Jurkat, Clone E6-1 (cell line): ENCODE measurements around the gene EWSR1.
A peak's percentile ranks its signal among the peaks of the same experiment; 100 is the strongest.

Experiments used
- DNase-seq: peaks from one replicate; pipeline ENCODE4 v3.0.0-alpha.2; 2011; ENCODE audit warnings: low read depth, low spot score
- H3K4me3 ChIP-seq: 2 replicates; pipeline ENCODE4 v1.5.1; 2011; ENCODE audit warnings: mild to moderate bottlenecking, low read length, control low read depth, moderate library complexity

EWSR1 gene

DNA sequence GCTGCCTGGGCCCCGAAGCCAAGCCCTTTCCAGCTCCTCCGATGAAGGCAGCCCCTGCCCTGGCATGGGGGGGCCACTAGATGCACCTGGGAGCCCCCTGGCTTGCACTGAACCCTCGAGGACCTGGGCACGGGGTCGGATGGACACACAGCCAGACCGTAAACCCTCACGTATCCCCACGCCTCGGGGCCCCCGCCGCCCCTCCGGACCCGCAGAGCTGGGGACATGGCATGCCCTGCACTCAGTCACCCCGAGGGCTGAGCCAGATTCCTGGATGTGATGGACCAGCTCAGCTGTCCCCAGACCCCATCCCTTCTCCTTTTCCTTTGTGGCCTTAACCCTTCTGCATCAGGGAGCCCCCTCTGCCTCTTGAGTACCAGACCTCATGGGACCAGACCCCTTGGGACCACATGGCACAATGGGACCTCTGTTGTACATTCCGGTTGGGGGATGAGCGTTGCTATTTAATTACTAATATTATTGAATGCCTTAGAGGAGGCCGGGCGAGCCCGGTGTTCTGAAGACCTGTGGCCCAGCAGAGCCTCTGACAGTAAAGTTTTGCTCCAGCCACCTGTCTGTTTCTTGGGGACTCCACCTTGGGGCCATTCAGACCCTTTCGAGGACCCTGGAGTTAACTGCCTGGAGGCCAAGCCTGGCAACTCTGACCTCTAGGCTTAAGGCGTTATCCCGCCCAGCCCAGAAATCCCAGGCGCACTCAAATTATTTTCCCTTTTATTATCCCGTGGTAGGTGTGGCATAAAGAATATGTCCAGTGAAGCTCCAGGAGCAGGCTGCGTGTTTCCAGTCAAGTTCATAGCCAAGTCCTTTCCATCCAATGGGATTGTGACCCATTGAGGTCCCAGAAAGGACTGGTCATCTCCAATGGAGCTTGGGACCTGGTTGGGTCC is 44.4 kb downstream of the EWSR1 start:
- DNase-seq = no peak
- no peak overlapping the region for H3K4me3 ChIP-seq

DNA sequence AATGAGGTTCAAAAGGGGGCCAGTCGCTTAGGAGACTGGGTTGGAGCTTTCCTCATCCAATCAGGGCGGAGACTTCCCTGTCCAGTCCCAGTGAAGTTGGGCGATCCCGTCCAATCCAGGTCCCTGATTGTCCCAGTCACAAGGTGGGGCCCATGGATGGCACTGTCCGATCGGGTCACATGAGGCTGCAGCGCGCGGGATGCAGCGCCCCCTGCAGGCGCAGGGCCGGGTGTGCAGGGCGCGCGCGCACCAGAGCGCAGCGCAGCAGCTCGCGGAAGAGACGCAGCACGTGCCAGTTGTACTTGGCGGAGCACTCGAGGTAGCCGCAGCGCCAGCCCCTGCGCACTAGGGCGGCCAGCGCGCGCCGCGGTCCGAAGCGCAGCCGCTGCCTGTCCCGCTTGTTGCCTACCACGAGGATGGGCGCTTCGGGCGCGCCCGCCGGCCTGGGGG is 45.1 kb downstream of the EWSR1 start:
- H3K4me3 ChIP-seq = no peak overlapping the region
- DNase-seq = no peak

DNA sequence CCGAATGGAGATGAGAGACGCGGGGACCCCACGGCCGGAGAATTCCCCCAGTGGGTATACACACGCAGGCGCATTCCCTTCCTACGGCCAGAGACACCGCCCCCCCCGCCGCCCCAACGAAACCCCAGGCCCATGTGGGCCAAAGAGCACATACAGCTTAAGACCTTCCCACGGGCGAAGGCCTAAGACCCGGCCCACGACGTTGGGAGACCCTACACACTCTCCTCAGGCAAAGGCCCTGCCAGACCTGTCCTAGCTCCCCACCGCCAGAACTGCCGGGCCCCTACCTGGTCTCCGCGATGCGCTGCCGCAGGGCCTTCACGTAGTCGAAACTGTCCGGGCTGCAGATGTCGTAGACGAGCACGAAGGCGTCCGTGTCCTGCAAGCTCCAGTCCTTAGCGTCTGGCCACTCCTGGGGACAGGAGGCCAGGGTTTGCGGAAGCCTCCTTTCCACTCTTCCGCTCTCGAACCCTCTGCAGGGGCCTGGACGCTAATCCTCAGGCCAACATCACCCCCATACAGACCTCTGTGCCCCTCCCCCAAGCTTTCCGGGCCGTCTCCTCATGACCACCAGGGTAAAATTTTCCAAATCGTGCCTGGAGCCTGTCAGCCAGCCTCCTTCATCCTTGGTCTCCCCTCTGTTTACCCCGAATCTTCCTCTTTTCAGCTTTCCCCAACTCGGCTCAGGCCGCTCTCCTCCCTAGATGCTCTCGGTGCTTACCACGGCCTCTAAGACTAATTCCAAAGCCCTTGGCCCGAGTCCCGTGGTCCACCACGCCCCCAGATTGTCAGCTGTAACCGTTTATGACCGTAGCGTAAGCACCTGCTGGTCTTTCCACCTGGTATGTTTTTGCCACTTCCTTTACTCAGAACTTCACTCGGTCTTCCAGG is 45.8 kb downstream of the EWSR1 start:
- peak; percentile 32 for DNase-seq
- H3K4me3 ChIP-seq = no peak overlapping the region

DNA sequence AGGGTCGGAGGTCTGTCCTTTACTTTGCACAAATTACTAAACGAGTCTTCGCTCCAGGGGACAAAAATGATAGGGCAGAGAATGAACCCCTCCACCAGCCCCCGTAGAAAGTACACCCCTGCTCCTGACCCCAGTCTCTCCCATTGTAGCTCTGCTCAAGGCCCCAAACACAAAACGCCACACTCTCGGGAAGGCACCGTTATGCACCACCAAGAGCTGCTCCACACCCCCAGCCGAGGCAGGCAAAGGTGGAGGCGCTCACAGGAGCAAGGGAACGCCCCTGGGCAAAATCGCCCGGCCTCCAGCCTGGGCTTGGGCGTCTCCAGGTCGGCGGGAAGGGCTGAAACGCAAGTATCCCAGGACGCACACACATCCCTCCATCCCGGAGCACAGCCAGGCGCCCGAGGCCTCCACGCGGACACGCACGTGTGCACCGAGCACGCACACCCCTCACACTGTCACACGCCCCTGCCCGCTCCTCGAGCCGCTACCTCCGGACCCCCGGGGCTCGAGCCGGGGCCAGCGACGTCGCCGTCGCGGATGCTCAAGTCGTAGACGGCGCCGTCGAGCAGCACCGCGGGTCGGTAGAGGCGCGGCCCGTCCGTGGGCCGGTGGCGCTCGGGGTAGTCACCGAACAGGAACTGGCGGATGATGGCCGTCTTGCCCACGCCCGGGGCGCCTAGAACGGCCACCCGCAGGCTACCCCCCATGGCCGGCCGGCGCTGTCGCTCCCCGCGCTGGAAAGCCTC is 46.6 kb downstream of the EWSR1 start:
- no peak overlapping the region for H3K4me3 ChIP-seq

DNA sequence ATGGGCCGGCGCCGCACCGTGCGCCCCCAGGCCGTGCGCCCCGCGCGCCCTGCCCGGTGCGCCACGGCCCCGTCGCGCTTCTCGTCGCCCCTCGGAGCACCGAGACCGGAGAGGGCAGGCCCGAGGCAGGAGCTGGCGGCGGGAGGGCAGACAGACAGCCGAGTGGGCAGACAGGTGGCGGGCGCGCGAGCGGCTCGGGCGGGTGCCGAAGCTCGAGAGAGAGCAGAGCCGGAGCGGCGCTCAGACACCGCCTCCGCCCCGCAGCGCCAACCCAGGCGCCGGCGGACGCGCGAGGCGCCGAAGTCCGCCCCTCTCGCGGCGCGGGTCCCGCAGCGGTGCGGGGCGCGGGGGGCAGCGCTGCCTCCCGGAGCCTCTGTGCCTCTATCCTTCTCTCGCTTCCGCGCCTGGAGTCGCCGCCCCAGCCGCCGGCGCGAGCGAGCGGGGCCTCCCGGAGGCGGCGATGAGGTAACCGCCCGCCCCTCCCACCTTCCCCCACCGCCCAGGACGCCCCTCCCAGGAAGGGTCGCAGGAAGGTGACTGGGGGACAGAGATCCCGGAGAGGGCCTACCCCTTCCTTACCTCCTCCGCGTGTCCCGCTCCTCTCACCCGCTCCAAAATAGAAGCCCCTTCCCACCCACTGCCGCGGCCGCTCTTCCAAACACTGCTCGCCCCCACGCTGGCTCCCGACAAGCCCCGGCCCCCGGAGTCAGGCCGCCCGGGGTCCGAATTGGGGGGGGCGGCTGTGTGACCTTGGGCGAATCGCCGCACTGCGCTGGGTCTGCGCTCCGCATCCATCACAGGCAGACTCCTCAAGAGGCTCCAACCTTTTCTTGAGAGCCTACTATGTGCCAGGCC is 47.4 kb downstream of the EWSR1 start, which contains the start of gene RASL10A:
RASL10A (minus strand) TSS at position 412 of the 855 bp plus-strand sequence. CDS start 451 bp downstream, outside the sequence.
- no peak within 1 kb of the TSS; the same call in 1 of the 2 replicates for H3K4me3 ChIP-seq
- no peak for DNase-seq

More for the DNA sequence above, 46.6 kb downstream of the EWSR1 start:
- DNase-seq = no peak

DNA sequence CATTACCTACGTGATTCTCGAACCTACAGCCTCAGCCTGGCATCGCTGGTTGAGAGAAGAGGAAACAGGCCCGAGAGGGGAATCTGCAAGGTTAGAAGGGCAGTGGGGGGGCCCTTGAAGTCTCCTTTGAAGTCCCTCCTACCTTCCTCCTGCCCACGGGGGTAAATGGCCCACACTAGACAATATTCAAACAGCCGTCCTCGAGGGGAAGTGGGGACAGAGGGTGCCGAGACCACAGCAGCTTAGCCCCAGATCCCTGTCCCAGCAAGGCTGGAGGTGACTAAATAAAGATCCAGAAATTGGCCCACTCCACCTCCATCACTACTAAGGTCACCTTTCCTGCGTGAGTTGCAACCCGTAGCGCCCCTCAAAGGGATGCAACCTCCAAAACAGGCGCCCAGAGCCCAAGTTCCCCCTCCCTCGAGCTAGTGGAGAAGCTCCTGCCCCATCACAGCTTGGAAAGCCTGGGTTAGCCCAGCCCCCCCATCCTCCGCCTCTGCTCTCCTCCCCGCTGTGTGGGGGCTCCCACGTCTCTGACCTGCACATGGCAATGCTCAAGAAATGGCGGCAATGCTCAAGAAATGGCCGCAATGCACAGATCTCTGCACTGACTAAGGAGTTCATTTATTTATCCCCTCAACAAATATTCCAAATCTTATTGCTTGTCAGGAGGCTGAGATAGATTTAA is 48.2 kb downstream of the EWSR1 start:
- H3K4me3 ChIP-seq = no peak overlapping the region
- DNase-seq = no peak

DNA sequence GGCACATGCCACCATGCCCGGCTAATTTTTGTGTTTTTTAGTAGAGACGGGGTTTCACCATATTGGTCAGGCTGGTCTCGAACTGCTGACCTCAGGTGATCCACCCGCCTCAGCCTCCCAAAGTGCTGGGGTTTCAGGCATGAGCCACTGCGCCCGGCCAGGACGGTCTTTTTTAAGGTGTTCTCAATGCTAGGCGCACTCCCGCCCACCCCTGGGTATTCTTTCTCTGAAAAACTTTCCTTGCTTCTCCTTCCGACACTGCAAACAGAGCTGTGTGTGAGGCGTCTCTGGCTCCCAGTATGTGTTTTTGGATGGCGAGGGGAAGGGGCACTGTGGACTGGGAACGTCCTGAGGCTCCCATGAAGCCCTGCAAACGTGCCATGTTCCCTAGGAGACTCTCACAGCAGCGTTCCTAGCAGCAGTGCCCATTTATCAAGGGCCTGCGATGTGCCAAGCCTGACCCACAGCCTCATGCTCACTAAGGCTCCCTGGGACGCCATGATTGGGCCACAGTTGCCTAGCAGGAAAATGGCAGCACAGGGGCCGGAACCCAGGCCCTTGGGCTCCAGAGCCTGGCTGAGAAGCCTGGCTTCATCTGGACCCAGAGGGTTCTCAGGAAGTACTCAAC is 49.9 kb downstream of the EWSR1 start:
- H3K4me3 ChIP-seq = no peak overlapping the region
- no peak for DNase-seq

DNA sequence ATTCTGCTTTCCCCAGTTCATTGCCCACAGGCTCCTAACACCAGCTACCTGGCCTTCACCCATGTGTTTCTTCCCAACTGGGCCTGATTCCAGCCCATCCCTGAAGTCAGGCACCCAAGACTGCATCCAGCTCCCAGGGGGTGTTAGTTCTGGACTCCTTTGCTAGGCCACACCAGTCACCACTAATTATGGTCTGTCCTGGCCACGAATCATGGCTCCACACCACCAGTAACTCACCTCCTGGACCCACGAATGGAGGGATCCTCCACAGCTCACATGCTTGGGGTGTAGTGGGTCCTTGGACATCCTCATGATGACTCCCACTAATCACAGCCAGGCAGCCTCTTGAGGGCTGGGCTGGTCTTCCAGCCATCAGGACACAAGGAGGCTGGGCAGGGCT is 51.0 kb downstream of the EWSR1 start:
- DNase-seq = no peak
- no peak overlapping the region for H3K4me3 ChIP-seq

DNA sequence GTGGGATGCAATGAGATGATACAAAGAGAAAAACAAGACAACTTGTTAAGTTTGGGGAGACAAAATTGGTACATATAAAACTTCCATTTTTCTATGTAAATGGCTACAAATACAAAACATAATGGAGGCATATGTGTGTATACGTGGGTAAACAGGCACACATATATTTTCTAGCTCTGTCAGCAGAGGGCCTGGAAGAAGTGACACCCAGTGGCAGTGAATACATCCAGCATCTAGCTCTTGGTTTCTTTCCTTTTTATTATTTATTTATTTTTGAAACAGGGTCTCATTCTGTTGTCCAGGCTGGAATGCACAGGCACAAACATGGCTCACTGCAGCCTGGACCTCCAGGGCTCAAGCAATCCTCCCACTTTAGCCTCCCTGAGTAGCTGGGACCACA is 52.5 kb downstream of the EWSR1 start:
- H3K4me3 ChIP-seq = no peak overlapping the region
- DNase-seq = peak; percentile 65

DNA sequence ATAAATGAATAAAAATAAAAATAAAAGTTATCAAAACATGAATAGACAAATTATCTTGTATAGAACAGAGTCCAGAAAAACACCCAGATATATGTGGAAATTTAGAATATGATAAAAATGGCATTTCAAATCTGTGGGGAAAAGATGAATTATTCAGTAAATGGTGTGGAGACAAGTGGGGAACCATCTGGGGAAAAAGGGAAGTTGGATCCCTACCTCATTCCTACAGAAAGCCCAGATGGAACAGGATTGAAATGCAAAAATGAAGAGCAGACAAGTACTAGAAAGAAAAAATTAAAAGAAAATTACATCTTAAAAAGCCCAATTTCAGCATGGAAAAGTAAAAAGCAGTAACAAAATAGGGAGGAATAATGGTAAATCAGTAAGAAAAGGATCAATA is 55.6 kb downstream of the EWSR1 start:
- DNase-seq = no peak
- no peak overlapping the region for H3K4me3 ChIP-seq

DNA sequence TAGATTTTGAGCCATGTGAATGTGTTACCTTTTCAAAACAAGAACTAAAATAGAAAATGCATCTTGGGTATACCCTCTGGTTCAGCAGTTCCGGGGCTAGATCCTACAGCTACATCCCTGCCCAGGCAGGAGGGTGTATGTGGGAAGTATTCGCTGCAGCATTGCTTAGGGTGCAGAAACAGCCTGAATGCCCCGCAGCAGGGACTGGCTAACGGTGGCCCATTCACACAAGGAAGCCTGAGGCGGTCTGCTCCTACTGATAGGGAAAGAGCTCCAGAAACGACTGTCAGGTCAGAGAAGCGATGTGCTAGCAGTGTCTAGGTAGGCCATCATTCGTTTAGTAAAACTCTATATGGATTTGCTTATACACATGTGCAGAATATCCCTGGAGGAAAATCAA is 57.3 kb downstream of the EWSR1 start:
- H3K4me3 ChIP-seq = no peak overlapping the region
- no peak for DNase-seq

DNA sequence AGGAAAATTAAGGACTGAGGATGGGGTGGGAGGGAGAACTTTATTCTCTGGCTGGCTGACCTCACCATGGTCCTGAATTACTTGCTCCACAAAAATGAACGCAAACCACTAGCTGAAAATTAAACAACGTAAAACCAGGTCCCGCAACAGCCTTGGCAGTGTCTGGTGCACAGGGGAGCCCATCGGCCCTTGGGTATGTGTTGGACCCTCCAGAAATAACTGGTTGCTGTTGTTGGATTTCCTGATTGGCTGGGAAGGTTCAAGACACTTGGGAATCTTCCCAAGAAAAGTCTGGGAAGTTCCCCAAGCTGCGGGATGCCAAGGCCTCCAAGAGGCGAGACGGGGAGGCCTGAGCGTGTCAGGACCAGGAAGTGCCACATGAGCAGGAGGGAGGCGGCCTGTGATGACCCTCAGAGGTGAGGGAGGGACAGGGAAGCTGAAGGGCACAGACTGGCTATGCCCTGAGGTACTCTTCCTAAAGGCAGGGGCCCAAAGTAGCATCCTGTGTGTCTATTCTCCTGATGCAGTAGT is 57.8 kb downstream of the EWSR1 start:
- no peak for DNase-seq
- H3K4me3 ChIP-seq = no peak overlapping the region

DNA sequence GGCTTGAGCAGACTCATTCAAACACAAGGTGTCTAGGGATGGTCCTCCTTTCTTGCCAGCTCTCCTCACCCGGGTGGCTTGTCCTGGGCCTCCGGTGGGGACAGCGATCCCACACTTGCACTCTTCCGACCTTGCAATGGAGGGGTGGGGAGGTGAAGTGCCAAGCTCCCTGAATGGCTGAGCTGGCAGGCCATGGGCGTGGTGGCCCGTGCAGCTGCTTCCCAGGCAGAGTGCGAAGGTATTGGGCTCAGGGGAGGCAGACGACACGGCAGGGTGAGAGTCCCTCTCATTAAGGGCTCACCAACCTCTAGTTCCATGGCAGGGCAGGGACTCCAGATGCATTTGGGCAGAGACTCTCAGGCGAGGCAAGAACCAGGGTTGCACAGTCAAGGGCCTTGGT is 58.4 kb downstream of the EWSR1 start:
- no peak for DNase-seq
- no peak overlapping the region for H3K4me3 ChIP-seq

DNA sequence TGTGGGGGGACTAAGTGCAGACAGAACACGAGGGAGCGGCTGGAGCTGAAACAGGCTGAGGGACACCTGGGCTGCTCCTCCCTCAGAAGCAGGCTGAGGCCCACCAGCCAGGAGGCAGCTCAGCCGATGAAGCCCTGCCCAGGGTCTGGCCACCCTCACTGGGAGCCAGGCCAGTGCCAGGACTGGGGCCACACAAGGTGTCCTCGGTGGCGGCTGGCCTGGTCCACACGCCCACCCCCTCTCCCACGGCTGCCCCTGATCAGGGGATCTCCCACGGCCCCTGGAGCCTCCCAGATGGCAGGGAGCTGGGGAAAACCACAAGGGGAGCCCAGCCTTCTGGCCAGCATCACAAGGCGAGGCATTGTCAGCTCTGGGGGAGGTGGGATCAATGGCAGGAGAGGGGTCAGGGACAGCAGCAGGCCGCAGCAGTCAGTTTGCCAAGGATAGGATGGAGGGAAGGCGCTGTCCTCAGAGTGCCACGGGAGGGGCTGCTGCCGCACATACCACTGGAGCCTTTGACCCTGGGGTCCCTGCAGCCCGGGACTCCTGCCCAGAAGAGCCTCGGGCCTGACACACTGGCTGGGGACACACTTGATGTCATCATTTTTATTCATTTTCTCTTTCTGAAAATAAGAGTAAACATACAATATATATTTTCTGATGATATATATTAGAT is 59.2 kb downstream of the EWSR1 start:
- no peak overlapping the region for H3K4me3 ChIP-seq
- DNase-seq = no peak

DNA sequence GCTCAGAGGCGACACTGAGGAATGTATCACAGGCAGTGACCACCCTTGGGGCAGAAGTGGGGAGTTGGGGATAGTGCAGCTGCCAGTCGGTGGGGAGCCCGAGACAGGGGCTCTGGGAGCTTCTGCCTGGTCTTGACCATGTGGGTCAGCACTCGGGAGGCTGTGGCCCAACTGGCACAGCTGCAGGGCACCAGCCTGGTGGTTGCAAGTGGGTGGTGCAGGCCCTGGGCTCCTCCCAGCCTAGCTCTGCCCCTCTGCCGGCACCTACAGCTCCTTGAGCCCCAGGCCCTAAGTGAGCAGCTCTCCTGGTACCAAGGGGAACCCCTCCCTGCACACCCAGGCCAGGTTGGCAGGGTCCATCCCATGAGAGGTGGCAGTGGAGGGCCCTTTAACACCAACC is 60.0 kb downstream of the EWSR1 start:
- no peak overlapping the region for H3K4me3 ChIP-seq
- DNase-seq = no peak

DNA sequence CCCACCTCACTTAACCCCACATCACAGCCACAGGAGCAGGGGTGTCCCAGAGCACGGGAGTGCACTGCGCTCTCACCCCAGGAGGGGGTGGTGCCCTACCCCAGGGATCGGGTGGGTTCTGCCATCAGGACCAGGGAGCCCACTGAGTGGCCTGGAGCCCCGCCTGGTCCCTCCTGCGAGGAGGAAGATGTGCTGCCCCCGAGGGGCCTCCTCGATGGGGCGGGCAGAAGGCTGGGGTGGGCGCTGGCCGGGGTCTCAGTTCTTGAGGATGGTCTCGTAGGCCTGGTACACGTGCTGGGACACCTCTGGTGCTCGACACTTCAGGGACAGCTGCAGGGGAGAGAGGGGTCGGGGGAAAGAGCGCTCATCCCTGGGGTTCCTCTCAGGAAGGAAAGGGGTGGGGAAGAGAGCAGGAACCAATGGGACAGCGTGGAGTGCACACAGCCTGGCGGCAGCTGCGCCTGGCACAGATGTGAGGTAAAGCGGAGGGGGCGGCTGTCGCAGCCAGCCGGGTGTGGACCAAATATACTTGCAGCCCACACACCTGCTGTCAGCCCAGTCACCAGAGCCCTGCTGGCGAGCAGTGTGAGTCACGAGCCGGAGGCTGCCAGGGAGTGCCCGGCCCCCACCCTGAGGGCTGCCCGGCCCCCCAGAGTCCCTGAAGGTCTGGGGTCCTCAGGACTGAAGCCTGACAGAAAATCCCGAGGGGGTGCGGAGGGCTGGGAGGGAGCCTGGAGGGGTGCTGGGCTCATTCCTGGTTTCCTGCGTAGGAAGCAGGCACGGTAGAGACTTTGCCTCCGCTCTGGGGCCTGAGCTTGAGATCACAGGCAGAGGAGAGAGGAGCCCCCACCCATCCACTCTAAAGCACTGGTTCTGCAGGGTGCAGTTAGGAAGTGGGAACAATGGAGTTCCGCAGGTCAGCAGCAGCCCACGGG is 60.8 kb downstream of the EWSR1 start:
- DNase-seq = no peak
- H3K4me3 ChIP-seq = no peak overlapping the region
